SK-N-SH treated with all-trans-retinoic acid at 6 μM for 48 hours (cell line): ENCODE results near the gene GDF7.

Experiments
- ATAC-seq: fragments of 200-7000 bp; cut with Tn5 transposase; 3 replicates; pipeline ENCODE4 v1.9.1; 2020; ENCODE audit warnings: mild to moderate bottlenecking, moderate library complexity
- BACH2 ChIP-seq: fragments of 250-450 bp; sonication (Bioruptor Pico); IDR thresholded peaks from 2 replicates; pipeline ENCODE4 v1.9.0; 2021; ENCODE audit warnings: mild to moderate bottlenecking, borderline replicate concordance
- CSDC2 ChIP-seq: fragments of 250-450 bp; sonication (Bioruptor Pico); IDR thresholded peaks from 2 replicates; pipeline ENCODE4 v1.5.0; 2020; ENCODE audit warnings: mild to moderate bottlenecking, moderate library complexity
- ESRRG ChIP-seq: fragments of 250-450 bp; sonication (Bioruptor Pico); IDR thresholded peaks from 2 replicates; pipeline ENCODE4 v1.6.1; 2021; ENCODE audit warnings: mild to moderate bottlenecking
- GLIS3 ChIP-seq: fragments of 250-450 bp; sonication (Bioruptor Pico); IDR thresholded peaks from 2 replicates; pipeline ENCODE4 v1.5.0; 2020; ENCODE audit warnings: mild to moderate bottlenecking, moderate library complexity
- ISL1 ChIP-seq: fragments of 250-450 bp; sonication (Bioruptor Pico); IDR thresholded peaks from 2 replicates; pipeline ENCODE4 v2.1.2; 2022; ENCODE audit warnings: mild to moderate bottlenecking, moderate library complexity
- OSR1 ChIP-seq: fragments of 250-450 bp; sonication (Bioruptor Pico); IDR thresholded peaks from 2 replicates; pipeline ENCODE4 v1.8.0; 2022; ENCODE audit warnings: moderate library complexity, mild to moderate bottlenecking, inconsistent platforms
- PPARA ChIP-seq: fragments of 250-450 bp; sonication (Bioruptor Pico); IDR thresholded peaks from 2 replicates; pipeline ENCODE4 v1.5.0; 2020; ENCODE audit warnings: mild to moderate bottlenecking, borderline replicate concordance
- RARB ChIP-seq: fragments of 250-450 bp; sonication (Bioruptor Pico); IDR thresholded peaks from 2 replicates; pipeline ENCODE4 v1.8.0; 2021; ENCODE audit warnings: mild to moderate bottlenecking, moderate library complexity
- SNAI2 ChIP-seq: fragments of 250-450 bp; sonication (Bioruptor Pico); IDR thresholded peaks from 2 replicates; pipeline ENCODE4 v1.5.0; 2020; ENCODE audit warnings: mild to moderate bottlenecking, moderate library complexity
- TCF4 ChIP-seq: fragments of 250-450 bp; sonication (Bioruptor Pico); IDR thresholded peaks from 2 replicates; pipeline ENCODE4 v1.8.0; 2021; ENCODE audit warnings: mild to moderate bottlenecking, moderate library complexity, borderline replicate concordance
- TOX ChIP-seq: fragments of 250-450 bp; sonication (Bioruptor Pico); IDR thresholded peaks from 2 replicates; pipeline ENCODE4 v1.8.0; 2021; ENCODE audit warnings: mild to moderate bottlenecking, moderate library complexity, borderline replicate concordance
- ZC3H10 ChIP-seq: fragments of 250-450 bp; sonication (Bioruptor Pico); IDR thresholded peaks from 2 replicates; pipeline ENCODE4 v1.5.1; 2021; ENCODE audit warnings: mild to moderate bottlenecking, moderate library complexity
- ZFP3 ChIP-seq: fragments of 250-450 bp; sonication (Bioruptor Pico); IDR thresholded peaks from 2 replicates; pipeline ENCODE4 v1.5.0; 2020; ENCODE audit warnings: mild to moderate bottlenecking, moderate library complexity
- ZNF565 ChIP-seq: fragments of 450-650 bp; formaldehyde crosslinking; conservative IDR thresholded peaks from 2 replicates; pipeline ENCODE4 v1.5.0; 2020; ENCODE audit warnings: low read depth, mild to moderate bottlenecking, moderate library complexity
- ZNF70 ChIP-seq: fragments of 450-650 bp; formaldehyde crosslinking; IDR thresholded peaks from 2 replicates; pipeline ENCODE4 v1.5.0; 2020; ENCODE audit warnings: mild to moderate bottlenecking, moderate library complexity
- ZNF8 ChIP-seq: fragments of 450-650 bp; formaldehyde crosslinking; IDR thresholded peaks from 2 replicates; pipeline ENCODE4 v1.5.0; 2020; ENCODE audit warnings: mild to moderate bottlenecking, moderate library complexity
- TF ChIP-seq, protein P1 (sequence below): fragments of 250-450 bp; sonication (Bioruptor Pico); IDR thresholded peaks from 2 replicates; pipeline ENCODE4 v1.5.1; 2020; ENCODE audit warnings: low read depth, mild to moderate bottlenecking, moderate library complexity
- TF ChIP-seq, protein P2 (sequence below): fragments of 250-450 bp; sonication (Bioruptor Pico); IDR thresholded peaks from 2 replicates; pipeline ENCODE4 v1.5.1; 2021; ENCODE audit warnings: mild to moderate bottlenecking, moderate library complexity
- TF ChIP-seq, protein P3 (sequence below): fragments of 250-450 bp; sonication (Bioruptor Pico); IDR thresholded peaks from 2 replicates; pipeline ENCODE4 v1.5.0; 2020; ENCODE audit warnings: mild to moderate bottlenecking, moderate library complexity
- TF ChIP-seq, protein P4 (sequence below): fragments of 250-450 bp; sonication (Bioruptor Pico); IDR thresholded peaks from 2 replicates; pipeline ENCODE4 v1.8.0; 2021; ENCODE audit warnings: low read depth, mild to moderate bottlenecking, moderate library complexity, borderline replicate concordance
- TF ChIP-seq, protein P5 (sequence below): fragments of 250-450 bp; sonication (Bioruptor Pico); IDR thresholded peaks from 2 replicates; pipeline ENCODE4 v1.8.0; 2020; ENCODE audit warnings: mild to moderate bottlenecking, moderate library complexity, borderline replicate concordance

GDF7 gene

DNA sequence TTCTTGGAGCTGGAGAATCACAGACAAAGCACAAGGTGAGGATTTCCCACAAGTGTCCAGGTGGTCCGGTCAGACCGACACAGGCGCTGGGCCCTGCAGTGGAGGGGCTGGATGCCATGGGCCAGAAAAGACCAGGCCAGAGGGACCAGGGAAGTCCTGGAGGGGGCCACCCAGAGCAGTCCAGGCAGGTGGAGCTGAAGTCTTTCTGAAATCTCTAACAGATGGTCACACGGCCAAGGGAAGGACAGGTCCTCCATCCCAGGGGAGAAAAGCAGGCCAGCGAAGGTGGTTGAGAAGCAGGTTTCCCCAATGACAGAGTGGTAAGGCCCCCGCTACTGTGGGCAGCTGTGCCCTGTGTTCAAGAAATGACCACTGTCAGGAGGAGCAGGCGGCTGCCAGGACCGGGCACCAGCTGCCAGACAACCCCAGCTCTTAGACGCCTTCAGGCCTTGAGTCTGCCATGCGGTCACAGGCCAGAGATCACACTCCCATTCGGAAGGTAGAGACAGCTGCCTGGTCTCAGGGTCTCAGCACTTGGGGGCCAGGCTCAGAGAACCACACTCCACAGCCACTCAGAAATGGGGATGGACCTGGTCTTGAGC is 42.0 kb upstream of the GDF7 start:
- no peak for ATAC-seq
- no peak for TF ChIP-seq TOX (CRISPR knock-in tag)

DNA sequence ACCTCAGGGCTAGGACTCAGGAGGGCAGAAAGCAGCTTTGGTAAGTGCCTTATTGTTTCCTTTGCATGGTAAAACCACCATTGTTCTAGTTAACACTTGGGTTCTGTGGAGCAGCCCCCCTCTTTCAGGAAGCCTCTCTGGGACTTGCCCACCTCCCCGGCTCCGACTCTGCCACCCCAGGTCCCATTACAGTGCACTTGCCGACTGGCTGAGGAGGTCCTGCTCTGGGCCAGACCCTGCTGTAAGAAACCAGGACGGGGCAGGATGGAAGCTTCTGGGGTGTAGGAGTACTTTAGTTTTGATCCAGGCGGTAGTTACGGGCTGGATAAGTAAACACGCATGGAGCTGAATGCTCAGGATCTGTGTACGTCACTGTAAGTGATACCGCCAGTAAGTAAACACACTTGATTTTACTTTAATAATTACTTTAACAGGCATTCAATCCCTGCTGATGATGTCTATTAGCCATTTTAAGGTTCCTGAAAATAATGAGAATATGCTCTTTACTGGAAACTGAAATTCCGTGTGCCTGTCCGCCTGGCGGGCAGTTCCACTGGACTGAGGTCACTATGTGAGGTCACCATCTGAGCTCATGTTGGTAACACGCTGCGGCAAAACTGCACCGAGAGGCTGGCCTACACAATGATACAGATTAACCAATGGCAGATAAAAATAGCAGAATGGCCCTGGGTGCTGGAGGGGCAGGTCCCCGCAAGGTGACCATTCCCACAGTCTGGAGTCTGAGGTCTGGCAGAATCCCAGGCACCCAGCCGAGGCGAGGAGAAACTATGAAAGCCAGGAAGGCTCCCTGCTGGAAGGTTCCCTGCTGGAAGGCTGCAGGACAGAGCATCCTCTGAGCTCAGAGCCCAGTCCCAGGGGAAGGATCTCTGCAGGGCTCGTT is 41.2 kb upstream of the GDF7 start:
- ATAC-seq = no peak
- TF ChIP-seq ESRRG (CRISPR knock-in tag) = no peak
- no peak for TF ChIP-seq ZNF70 (CRISPR knock-in tag)
- TF ChIP-seq SNAI2 = no peak
- no peak for TF ChIP-seq TCF4 (CRISPR knock-in tag)
- no peak for TF ChIP-seq ZFP3 (CRISPR knock-in tag)
- TF ChIP-seq, protein P1, sequence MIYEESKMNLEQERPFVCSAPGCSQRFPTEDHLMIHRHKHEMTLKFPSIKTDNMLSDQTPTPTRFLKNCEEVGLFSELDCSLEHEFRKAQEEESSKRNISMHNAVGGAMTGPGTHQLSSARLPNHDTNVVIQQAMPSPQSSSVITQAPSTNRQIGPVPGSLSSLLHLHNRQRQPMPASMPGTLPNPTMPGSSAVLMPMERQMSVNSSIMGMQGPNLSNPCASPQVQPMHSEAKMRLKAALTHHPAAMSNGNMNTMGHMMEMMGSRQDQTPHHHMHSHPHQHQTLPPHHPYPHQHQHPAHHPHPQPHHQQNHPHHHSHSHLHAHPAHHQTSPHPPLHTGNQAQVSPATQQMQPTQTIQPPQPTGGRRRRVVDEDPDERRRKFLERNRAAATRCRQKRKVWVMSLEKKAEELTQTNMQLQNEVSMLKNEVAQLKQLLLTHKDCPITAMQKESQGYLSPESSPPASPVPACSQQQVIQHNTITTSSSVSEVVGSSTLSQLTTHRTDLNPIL = no peak
- TF ChIP-seq TOX (CRISPR knock-in tag) = no peak
- TF ChIP-seq, protein P2, sequence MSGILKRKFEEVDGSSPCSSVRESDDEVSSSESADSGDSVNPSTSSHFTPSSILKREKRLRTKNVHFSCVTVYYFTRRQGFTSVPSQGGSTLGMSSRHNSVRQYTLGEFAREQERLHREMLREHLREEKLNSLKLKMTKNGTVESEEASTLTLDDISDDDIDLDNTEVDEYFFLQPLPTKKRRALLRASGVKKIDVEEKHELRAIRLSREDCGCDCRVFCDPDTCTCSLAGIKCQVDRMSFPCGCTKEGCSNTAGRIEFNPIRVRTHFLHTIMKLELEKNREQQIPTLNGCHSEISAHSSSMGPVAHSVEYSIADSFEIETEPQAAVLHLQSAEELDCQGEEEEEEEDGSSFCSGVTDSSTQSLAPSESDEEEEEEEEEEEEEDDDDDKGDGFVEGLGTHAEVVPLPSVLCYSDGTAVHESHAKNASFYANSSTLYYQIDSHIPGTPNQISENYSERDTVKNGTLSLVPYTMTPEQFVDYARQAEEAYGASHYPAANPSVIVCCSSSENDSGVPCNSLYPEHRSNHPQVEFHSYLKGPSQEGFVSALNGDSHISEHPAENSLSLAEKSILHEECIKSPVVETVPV (CRISPR knock-in tag) = no peak
- no peak for TF ChIP-seq ZNF565 (CRISPR knock-in tag)
- no peak for TF ChIP-seq PPARA (CRISPR knock-in tag)
- TF ChIP-seq, protein P3, sequence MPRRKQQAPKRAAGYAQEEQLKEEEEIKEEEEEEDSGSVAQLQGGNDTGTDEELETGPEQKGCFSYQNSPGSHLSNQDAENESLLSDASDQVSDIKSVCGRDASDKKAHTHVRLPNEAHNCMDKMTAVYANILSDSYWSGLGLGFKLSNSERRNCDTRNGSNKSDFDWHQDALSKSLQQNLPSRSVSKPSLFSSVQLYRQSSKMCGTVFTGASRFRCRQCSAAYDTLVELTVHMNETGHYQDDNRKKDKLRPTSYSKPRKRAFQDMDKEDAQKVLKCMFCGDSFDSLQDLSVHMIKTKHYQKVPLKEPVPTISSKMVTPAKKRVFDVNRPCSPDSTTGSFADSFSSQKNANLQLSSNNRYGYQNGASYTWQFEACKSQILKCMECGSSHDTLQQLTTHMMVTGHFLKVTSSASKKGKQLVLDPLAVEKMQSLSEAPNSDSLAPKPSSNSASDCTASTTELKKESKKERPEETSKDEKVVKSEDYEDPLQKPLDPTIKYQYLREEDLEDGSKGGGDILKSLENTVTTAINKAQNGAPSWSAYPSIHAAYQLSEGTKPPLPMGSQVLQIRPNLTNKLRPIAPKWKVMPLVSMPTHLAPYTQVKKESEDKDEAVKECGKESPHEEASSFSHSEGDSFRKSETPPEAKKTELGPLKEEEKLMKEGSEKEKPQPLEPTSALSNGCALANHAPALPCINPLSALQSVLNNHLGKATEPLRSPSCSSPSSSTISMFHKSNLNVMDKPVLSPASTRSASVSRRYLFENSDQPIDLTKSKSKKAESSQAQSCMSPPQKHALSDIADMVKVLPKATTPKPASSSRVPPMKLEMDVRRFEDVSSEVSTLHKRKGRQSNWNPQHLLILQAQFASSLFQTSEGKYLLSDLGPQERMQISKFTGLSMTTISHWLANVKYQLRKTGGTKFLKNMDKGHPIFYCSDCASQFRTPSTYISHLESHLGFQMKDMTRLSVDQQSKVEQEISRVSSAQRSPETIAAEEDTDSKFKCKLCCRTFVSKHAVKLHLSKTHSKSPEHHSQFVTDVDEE = no peak
- TF ChIP-seq RARB (CRISPR knock-in tag) = no peak
- TF ChIP-seq BACH2 (CRISPR knock-in tag) = no peak
- TF ChIP-seq ZNF8 = no peak
- TF ChIP-seq ISL1 (CRISPR knock-in tag) = no peak
- TF ChIP-seq, protein P4, sequence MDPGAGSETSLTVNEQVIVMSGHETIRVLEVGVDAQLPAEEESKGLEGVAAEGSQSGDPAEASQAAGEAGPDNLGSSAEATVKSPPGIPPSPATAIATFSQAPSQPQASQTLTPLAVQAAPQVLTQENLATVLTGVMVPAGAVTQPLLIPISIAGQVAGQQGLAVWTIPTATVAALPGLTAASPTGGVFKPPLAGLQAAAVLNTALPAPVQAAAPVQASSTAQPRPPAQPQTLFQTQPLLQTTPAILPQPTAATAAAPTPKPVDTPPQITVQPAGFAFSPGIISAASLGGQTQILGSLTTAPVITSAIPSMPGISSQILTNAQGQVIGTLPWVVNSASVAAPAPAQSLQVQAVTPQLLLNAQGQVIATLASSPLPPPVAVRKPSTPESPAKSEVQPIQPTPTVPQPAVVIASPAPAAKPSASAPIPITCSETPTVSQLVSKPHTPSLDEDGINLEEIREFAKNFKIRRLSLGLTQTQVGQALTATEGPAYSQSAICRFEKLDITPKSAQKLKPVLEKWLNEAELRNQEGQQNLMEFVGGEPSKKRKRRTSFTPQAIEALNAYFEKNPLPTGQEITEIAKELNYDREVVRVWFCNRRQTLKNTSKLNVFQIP = no peak
- TF ChIP-seq, protein P5, sequence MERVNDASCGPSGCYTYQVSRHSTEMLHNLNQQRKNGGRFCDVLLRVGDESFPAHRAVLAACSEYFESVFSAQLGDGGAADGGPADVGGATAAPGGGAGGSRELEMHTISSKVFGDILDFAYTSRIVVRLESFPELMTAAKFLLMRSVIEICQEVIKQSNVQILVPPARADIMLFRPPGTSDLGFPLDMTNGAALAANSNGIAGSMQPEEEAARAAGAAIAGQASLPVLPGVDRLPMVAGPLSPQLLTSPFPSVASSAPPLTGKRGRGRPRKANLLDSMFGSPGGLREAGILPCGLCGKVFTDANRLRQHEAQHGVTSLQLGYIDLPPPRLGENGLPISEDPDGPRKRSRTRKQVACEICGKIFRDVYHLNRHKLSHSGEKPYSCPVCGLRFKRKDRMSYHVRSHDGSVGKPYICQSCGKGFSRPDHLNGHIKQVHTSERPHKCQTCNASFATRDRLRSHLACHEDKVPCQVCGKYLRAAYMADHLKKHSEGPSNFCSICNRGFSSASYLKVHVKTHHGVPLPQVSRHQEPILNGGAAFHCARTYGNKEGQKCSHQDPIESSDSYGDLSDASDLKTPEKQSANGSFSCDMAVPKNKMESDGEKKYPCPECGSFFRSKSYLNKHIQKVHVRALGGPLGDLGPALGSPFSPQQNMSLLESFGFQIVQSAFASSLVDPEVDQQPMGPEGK (CRISPR knock-in tag) = no peak
- no peak for TF ChIP-seq GLIS3 (CRISPR knock-in tag)
- TF ChIP-seq OSR1 (CRISPR knock-in tag) = no peak
- TF ChIP-seq CSDC2 (CRISPR knock-in tag) = no peak
- TF ChIP-seq, all 23 proteins: peak for 0

DNA sequence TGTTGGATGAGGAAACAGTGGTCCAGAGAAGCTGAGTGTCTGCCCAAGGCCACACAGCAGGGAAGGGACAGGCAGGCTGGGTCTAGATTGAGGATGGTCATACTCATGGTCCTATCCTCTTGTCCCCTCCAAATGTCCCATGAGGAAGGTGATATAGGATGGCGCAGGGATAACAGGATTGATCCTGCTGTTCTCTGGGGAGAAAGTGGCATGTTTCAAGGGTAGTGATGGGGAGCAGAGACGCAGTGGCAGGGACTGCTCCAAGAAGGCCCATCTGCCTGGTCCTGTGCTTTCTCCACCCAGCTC is 40.6 kb upstream of the GDF7 start:
- ATAC-seq = no peak

More for the DNA sequence above, 40.6 kb upstream of the GDF7 start:
- TF ChIP-seq TOX (CRISPR knock-in tag) (no peak), OSR1 (CRISPR knock-in tag) (no peak), SNAI2 (no peak), ZNF70 (CRISPR knock-in tag) (no peak), BACH2 (CRISPR knock-in tag) (no peak), ISL1 (CRISPR knock-in tag) (no peak), ZC3H10 (CRISPR knock-in tag) (no peak)
- TF ChIP-seq, protein P2 (CRISPR knock-in tag) = no peak
- TF ChIP-seq, protein P4 = no peak
- TF ChIP-seq, protein P3 = no peak
